Neural progenitor cell (in vitro differentiated cells): Measurements from ENCODE around the gene FARP1. TPM values are rescaled to one million over a fixed set of nuclear protein-coding genes. Genes with fewer than 3 reads are reported as not detected.

Experiments used
- DNase-seq: peaks from one replicate; pipeline ENCODE4 v3.0.0-alpha.2; 2016; ENCODE audit warnings: low spot score
- H2AFZ ChIP-seq: fragments of 200-600 bp; sonication (generic); replicated peaks from 2 replicates; pipeline ENCODE4 v1.6.1; 2016; ENCODE audit warnings: antibody characterized with exemption
- H3F3A ChIP-seq: fragments of 200-600 bp; sonication (generic); 2 replicates; pipeline ENCODE4 v1.6.1; 2016; ENCODE audit warnings: antibody characterized with exemption, low read depth
- H3K27ac ChIP-seq: fragments of 200-600 bp; sonication (generic); 2 replicates; pipeline ENCODE4 v1.5.1; 2016; ENCODE audit warnings: mild to moderate bottlenecking
- H3K27me3 ChIP-seq: fragments of 200-600 bp; sonication (generic); 2 replicates; pipeline ENCODE4 v1.6.1; 2016; ENCODE audit warnings: mild to moderate bottlenecking, moderate library complexity
- H3K36me3 ChIP-seq: fragments of 200-600 bp; sonication (generic); 2 replicates; pipeline ENCODE4 v1.5.1; 2016
- H3K4me1 ChIP-seq: fragments of 200-600 bp; sonication (generic); 2 replicates; pipeline ENCODE4 v1.6.1; 2016; ENCODE audit warnings: mixed run types
- H3K4me2 ChIP-seq: fragments of 200-600 bp; sonication (generic); 2 replicates; pipeline ENCODE4 v1.6.1; 2016
- H3K4me3 ChIP-seq: fragments of 200-600 bp; sonication (generic); 2 replicates; pipeline ENCODE4 v1.5.1; 2016
- H3K79me2 ChIP-seq: fragments of 200-600 bp; sonication (generic); 2 replicates; pipeline ENCODE4 v1.6.1; 2016; ENCODE audit warnings: low read depth
- H3K9ac ChIP-seq: fragments of 200-600 bp; sonication (generic); 2 replicates; pipeline ENCODE4 v1.6.1; 2016
- H3K9me3 ChIP-seq: fragments of 200-600 bp; sonication (generic); 2 replicates; pipeline ENCODE4 v1.5.1; 2016; ENCODE audit warnings: low read depth
- H4K20me1 ChIP-seq: fragments of 200-600 bp; sonication (generic); 2 replicates; pipeline ENCODE4 v1.6.1; 2016; ENCODE audit warnings: low read depth
- H3K27ac Mint-ChIP-seq: 3 replicates; pipeline ENCODE4 v1.8.0; 2021; ENCODE audit warnings: mixed read lengths
- H3K27me3 Mint-ChIP-seq: 2 replicates; pipeline ENCODE4 v1.8.0; 2022; ENCODE audit warnings: low read depth, mild to moderate bottlenecking, inconsistent platforms, moderate library complexity, mixed read lengths; ENCODE audit not compliant: insufficient read depth
- H3K36me3 Mint-ChIP-seq: 3 replicates; pipeline ENCODE4 v1.8.0; 2021; ENCODE audit warnings: mixed read lengths
- H3K4me1 Mint-ChIP-seq: 3 replicates; pipeline ENCODE4 v1.8.0; 2021; ENCODE audit warnings: mixed read lengths
- H3K4me3 Mint-ChIP-seq: 3 replicates; pipeline ENCODE4 v1.8.0; 2021; ENCODE audit warnings: mild to moderate bottlenecking, moderate library complexity, mixed read lengths
- H3K9me3 Mint-ChIP-seq: 3 replicates; pipeline ENCODE4 v1.8.0; 2020; ENCODE audit warnings: mixed read lengths
- EZH2 ChIP-seq: fragments of 200-600 bp; sonication (generic); IDR thresholded peaks from 2 replicates; pipeline ENCODE4 v1.6.1; 2017; ENCODE audit warnings: antibody characterized with exemption, mild to moderate bottlenecking, moderate library complexity
- EZH2phosphoT487 ChIP-seq: fragments of 200-600 bp; sonication (generic); IDR thresholded peaks from 2 replicates; pipeline ENCODE4 v1.6.1; 2017; ENCODE audit warnings: antibody characterized with exemption
- total RNA-seq: library from RNA; depleted of rRNA; stranded (reverse); fragments of >200 nt; gene quantifications from 2 replicates; pipeline ENCODE4 v1.2.3, GENCODE V29; 2015; ENCODE audit warnings: low replicate concordance
- TF ChIP-seq, protein P1 (sequence below): fragments of 200-600 bp; sonication (generic); IDR thresholded peaks from 2 replicates; pipeline ENCODE4 v1.5.1; 2017; ENCODE audit warnings: antibody characterized with exemption, mild to moderate bottlenecking

Gene FARP1
- total RNA-seq, 1 donor from 2014 or later, result 78.0 TPM

DNA sequence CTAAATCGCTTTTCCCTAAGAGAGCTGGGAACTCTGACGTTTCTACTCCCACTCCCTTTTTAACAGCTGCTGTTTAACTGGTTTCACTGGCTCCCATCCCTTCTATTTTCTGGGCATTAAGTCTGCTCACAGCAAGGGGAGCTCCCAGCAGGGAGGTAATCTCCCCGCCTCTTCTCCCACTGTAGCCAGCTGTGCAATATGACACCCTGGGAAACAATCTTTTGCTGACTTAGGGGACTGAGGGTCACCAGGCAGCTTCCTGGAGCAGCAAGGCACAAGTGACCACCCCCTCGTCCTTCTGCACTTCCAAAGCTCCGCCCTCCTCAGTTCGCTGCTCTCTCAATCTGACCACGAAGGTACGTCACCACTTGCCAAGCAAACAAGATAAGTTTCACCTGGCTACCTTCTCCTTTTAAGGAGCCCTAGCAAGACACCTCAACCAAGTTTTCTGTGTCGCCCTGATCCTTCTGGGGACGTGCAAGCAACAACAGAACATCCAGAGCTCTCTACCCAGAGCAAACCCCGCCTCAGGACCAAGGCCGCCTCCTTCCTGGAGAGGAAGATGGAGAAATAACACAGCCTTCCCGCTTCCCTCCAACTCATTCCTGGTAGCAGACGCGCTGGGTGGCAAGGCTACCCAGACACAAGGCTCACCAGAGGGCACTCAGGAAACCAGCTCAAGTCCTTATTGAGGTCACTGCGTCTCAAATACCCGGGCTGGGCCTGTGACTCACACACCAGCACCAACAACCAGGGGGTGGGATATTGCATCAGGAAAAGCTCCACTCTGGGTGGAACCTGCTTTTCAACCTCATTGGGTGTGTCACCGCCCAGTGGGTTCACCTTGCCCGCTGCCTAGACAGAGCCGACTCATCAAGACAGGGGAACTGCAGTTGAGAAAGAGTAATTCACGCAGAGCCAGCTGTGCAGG lies 341.7 kb downstream of the FARP1 start:
- Histone ChIP-seq H3K27ac (peak overlapping the region; percentile 82), H3K4me2 (peak overlapping the region; percentile 25), H3K9ac (no peak overlapping the region), H3K9me3 (no peaks in the 10 kb centered on the region), H3K79me2 (peaks cover 98% of the 10 kb centered on the region), H2AFZ (no peak overlapping the region), H3K4me3 (peak overlapping the region; percentile 0), H3F3A (peaks cover 46% of the 10 kb centered on the region), H3K4me1 (peaks cover 75% of the 10 kb centered on the region), H3K36me3 (no peaks in the 10 kb centered on the region), H4K20me1 (peaks cover 98% of the 10 kb centered on the region), H3K27me3 (no peaks in the 10 kb centered on the region)
- Mint-ChIP-seq H3K9me3 (no peaks in the 10 kb centered on the region), H3K4me3 (peak overlapping the region; percentile 44), H3K27ac (peak overlapping the region; percentile 42), H3K27me3 (peaks cover 2% of the 10 kb centered on the region), H3K4me1 (peaks cover 66% of the 10 kb centered on the region), H3K36me3 (peaks cover 8% of the 10 kb centered on the region)
- TF ChIP-seq, protein P1, sequence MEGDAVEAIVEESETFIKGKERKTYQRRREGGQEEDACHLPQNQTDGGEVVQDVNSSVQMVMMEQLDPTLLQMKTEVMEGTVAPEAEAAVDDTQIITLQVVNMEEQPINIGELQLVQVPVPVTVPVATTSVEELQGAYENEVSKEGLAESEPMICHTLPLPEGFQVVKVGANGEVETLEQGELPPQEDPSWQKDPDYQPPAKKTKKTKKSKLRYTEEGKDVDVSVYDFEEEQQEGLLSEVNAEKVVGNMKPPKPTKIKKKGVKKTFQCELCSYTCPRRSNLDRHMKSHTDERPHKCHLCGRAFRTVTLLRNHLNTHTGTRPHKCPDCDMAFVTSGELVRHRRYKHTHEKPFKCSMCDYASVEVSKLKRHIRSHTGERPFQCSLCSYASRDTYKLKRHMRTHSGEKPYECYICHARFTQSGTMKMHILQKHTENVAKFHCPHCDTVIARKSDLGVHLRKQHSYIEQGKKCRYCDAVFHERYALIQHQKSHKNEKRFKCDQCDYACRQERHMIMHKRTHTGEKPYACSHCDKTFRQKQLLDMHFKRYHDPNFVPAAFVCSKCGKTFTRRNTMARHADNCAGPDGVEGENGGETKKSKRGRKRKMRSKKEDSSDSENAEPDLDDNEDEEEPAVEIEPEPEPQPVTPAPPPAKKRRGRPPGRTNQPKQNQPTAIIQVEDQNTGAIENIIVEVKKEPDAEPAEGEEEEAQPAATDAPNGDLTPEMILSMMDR, result no peak
- TF ChIP-seq EZH2 (no peak), EZH2phosphoT487 (no peak)
- DNase-seq, result peak; percentile 85

DNA sequence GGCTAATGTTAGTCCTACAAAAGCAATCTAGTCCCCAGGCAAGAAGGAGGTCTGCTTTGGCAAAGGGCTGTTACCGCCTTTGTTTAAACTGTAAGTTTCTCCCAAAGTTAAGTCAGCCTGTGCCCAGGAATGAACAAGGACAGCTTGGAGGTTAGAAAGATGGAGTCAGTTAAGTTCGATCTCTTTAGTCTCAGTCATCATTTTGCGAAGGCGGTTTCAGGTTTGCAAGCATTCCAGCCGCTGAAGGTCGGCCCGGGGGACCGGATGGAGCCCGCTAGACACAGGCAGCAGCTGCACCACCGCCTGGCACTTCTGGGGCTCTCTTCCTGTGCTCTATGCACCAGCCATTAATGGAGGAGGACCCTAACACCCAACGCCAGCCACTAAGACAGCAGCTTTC lies 342.7 kb downstream of the FARP1 start:
- Histone ChIP-seq H4K20me1 (peaks cover 98% of the 10 kb centered on the region), H3K9me3 (no peaks in the 10 kb centered on the region), H3K27me3 (no peaks in the 10 kb centered on the region), H3K4me1 (peaks cover 68% of the 10 kb centered on the region), H3K4me2 (peak overlapping the region; percentile 25), H3K9ac (no peak overlapping the region), H3K27ac (peak overlapping the region; percentile 82), H2AFZ (no peak overlapping the region), H3K4me3 (no peak overlapping the region), H3K36me3 (no peaks in the 10 kb centered on the region), H3K79me2 (peaks cover 98% of the 10 kb centered on the region), H3F3A (peaks cover 38% of the 10 kb centered on the region)
- DNase-seq, result no peak
- Mint-ChIP-seq H3K4me3 (no peak overlapping the region), H3K27me3 (peaks cover 2% of the 10 kb centered on the region), H3K9me3 (no peaks in the 10 kb centered on the region), H3K27ac (peak overlapping the region; percentile 89), H3K4me1 (peaks cover 68% of the 10 kb centered on the region), H3K36me3 (peaks cover 8% of the 10 kb centered on the region)
- TF ChIP-seq EZH2 (no peak), EZH2phosphoT487 (no peak)
- TF ChIP-seq, protein P1, result no peak

DNA sequence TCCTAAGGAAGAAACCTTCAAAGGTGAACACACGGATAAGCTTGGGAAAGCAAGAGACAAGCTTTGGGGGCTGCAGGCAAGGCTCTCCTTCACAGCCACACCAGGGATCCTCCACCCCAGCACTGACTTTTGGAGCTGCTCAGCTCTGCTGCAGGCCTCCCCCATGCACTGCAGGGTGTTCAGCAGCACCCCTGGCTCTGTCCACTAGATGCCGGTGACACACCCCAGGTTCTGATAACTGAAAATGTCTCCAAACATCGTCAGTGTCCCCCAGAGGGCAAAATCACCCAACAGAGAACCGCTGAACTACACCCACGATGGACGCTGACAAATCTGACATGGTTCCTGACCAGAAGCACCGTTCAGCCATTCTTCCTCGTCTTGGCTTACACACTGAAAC lies 343.5 kb downstream of the FARP1 start:
- TF ChIP-seq EZH2 (no peak), EZH2phosphoT487 (no peak)
- TF ChIP-seq, protein P1, result no peak
- peaks cover 35% of the 10 kb centered on the region for H3F3A ChIP-seq
- no peak overlapping the region for H3K27ac ChIP-seq
- no peak for DNase-seq
- peaks cover 67% of the 10 kb centered on the region for H3K4me1 Mint-ChIP-seq
- no peak overlapping the region for H3K9ac ChIP-seq
- H2AFZ ChIP-seq, result no peak overlapping the region
- H3K9me3 ChIP-seq, result no peaks in the 10 kb centered on the region
- no peak overlapping the region for H3K27ac Mint-ChIP-seq
- no peaks in the 10 kb centered on the region for H3K9me3 Mint-ChIP-seq
- H3K36me3 ChIP-seq, result no peaks in the 10 kb centered on the region
- peaks cover 2% of the 10 kb centered on the region for H3K27me3 Mint-ChIP-seq
- H3K27me3 ChIP-seq, result no peaks in the 10 kb centered on the region
- H3K4me3 Mint-ChIP-seq, result no peak overlapping the region
- H3K4me2 ChIP-seq, result no peak overlapping the region
- no peak overlapping the region for H3K4me3 ChIP-seq
- H3K79me2 ChIP-seq, result peaks cover 98% of the 10 kb centered on the region
- H3K36me3 Mint-ChIP-seq, result peaks cover 7% of the 10 kb centered on the region
- H4K20me1 ChIP-seq, result peaks cover 98% of the 10 kb centered on the region
- H3K4me1 ChIP-seq, result peaks cover 70% of the 10 kb centered on the region
